GM12878 (cell line): ENCODE results near the gene PHF1. TPM values are rescaled to one million over a fixed set of nuclear protein-coding genes. Genes with fewer than 3 reads are reported as not detected.
A peak's percentile ranks its signal among the peaks of the same experiment; 100 is the strongest.

ENCODE experiments used
- CREM ChIP-seq: IDR thresholded peaks from 2 replicates; pipeline ENCODE4 v1.6.1; 2014; ENCODE audit warnings: antibody characterized with exemption, low read depth
- E4F1 ChIP-seq: fragments of 450-650 bp; IDR thresholded peaks from 2 replicates; pipeline ENCODE4 v1.6.1; 2018; ENCODE audit warnings: borderline replicate concordance, mild to moderate bottlenecking; ENCODE audit not compliant: partially characterized antibody
- ELK1 ChIP-seq: IDR thresholded peaks from 2 replicates; pipeline ENCODE4 v1.6.1; 2012; ENCODE audit warnings: low read depth, low read length, improper control_type of control experiment
- FOXK2 ChIP-seq: fragments of 450-650 bp; IDR thresholded peaks from 2 replicates; pipeline ENCODE4 v1.6.1; 2017; ENCODE audit warnings: mild to moderate bottlenecking, moderate library complexity
- JUNB ChIP-seq: IDR thresholded peaks from 2 replicates; pipeline ENCODE4 v1.6.1; 2016; ENCODE audit warnings: antibody characterized with exemption, mild to moderate bottlenecking
- KLF5 ChIP-seq: fragments of 450-650 bp; IDR thresholded peaks from 2 replicates; pipeline ENCODE4 v1.6.1; 2014; ENCODE audit warnings: mild to moderate bottlenecking; ENCODE audit not compliant: partially characterized antibody
- MLLT1 ChIP-seq: fragments of 450-650 bp; IDR thresholded peaks from 2 replicates; pipeline ENCODE4 v1.6.1; 2016; ENCODE audit warnings: mild to moderate bottlenecking
- MTA2 ChIP-seq: fragments of 450-650 bp; IDR thresholded peaks from 2 replicates; pipeline ENCODE4 v1.6.1; 2016; ENCODE audit warnings: low read depth, mild to moderate bottlenecking, moderate library complexity
- NFXL1 ChIP-seq: fragments of 450-650 bp; IDR thresholded peaks from 2 replicates; pipeline ENCODE4 v1.6.1; 2017; ENCODE audit warnings: antibody characterized with exemption, mild to moderate bottlenecking, borderline replicate concordance
- NR2C1 ChIP-seq: fragments of 450-650 bp; IDR thresholded peaks from 2 replicates; pipeline ENCODE4 v1.6.1; 2017; ENCODE audit warnings: antibody characterized with exemption, mild to moderate bottlenecking, moderate library complexity
- PBX3 ChIP-seq: IDR thresholded peaks from 2 replicates; pipeline ENCODE4 v1.6.1; 2011; ENCODE audit warnings: mild to moderate bottlenecking, low read depth, low read length, moderate library complexity; ENCODE audit not compliant: insufficient replicate concordance
- PML ChIP-seq: IDR thresholded peaks from 2 replicates; pipeline ENCODE4 v1.6.1; 2012; ENCODE audit warnings: low read length, inconsistent platforms
- POLR2AphosphoS2 ChIP-seq: IDR thresholded peaks from 2 replicates; pipeline ENCODE4 v1.6.1; 2011; ENCODE audit warnings: low read depth, mild to moderate bottlenecking, low read length, improper control_type of control experiment, moderate library complexity
- STAT1 ChIP-seq: fragments of 450-650 bp; conservative IDR thresholded peaks from 2 replicates; pipeline ENCODE4 v1.6.1; 2014; ENCODE audit warnings: antibody characterized with exemption, mild to moderate bottlenecking
- TAF1 ChIP-seq: IDR thresholded peaks from 2 replicates; pipeline ENCODE4 v1.6.1; 2011; ENCODE audit warnings: mild to moderate bottlenecking, low read depth, low read length, borderline replicate concordance
- USF2 ChIP-seq: IDR thresholded peaks from 2 replicates; pipeline ENCODE4 v1.6.1; 2011; ENCODE audit warnings: low read depth, low read length, improper control_type of control experiment, borderline replicate concordance
- ZBED1 ChIP-seq: IDR thresholded peaks from 2 replicates; pipeline ENCODE4 v1.6.1; 2016; ENCODE audit warnings: borderline replicate concordance
- ZNF207 ChIP-seq: fragments of 450-650 bp; IDR thresholded peaks from 2 replicates; pipeline ENCODE4 v1.6.1; 2014; ENCODE audit warnings: antibody characterized with exemption, mild to moderate bottlenecking, borderline replicate concordance
- ZNF217 ChIP-seq: fragments of 450-650 bp; IDR thresholded peaks from 2 replicates; pipeline ENCODE4 v1.6.1; 2017; ENCODE audit warnings: antibody characterized with exemption, mild to moderate bottlenecking
- polyA plus RNA-seq, 11 experiments: library from polyadenylated mRNA; depleted of rRNA in 4 of 11; unstranded in 6 of 11; stranded (reverse) in 5 of 11; fragments of >200 nt; fragmentation: Nextera tagmentation in 4 of 11; fragmentation: Illumina TruSeq in 1 of 11; extraction: Ambion mirVana in 4 of 11; extraction: Trizol in 1 of 11; gene quantifications; 1 replicate in 1 of 11; 2 replicates in 10 of 11; pipeline versions ENCODE4 v1.2.1 to v1.2.3, GENCODE V29; 2011 to 2016; ENCODE audit warnings: inconsistent platforms in 2 of 11, missing spikeins in 2 of 11, low read depth in 1 of 11
- total RNA-seq, 4 experiments: library from RNA; depleted of rRNA in 3 of 4; stranded (reverse); fragments of >200 nt in 3 of 4; fragmentation: Illumina TruSeq in 1 of 4; extraction: Trizol in 1 of 4; gene quantifications; 2 replicates each; pipeline versions ENCODE4 v1.2.1 to v1.2.3, GENCODE V29; 2013 to 2021

Gene PHF1
- total and polyA plus RNA-seq, 10 of the 15 experiments (the other 5 are each of a cell fraction or from before 2014, with no cell fraction given), result 1.3 to 17.8 (median 6.2) TPM

GRCh38 chr6:33425668-33426577, 15.1 kb downstream of the PHF1 start (continued):
- no peak for TF ChIP-seq PBX3
- no peak for TF ChIP-seq PML
- TF ChIP-seq MTA2, result no peak
- 0 out of 2 replicates have a peak, but pooled peaks have one; percentile 26 for TF ChIP-seq CREM
- TF ChIP-seq E4F1, result no peak
- no peak for TF ChIP-seq USF2
- TF ChIP-seq ZBED1, result no peak
- no peak for TF ChIP-seq JUNB
- no peak for TF ChIP-seq ZNF217
- TF ChIP-seq KLF5, result no peak
- no peak for TF ChIP-seq TAF1
- TF ChIP-seq ELK1, result no peak
- TF ChIP-seq POLR2AphosphoS2, result no peak
- TF ChIP-seq MLLT1, result no peak
- TF ChIP-seq STAT1, result no peak
- peak; percentile 25; the same call in 1 of the 2 replicates for TF ChIP-seq NR2C1
- no peak for TF ChIP-seq NFXL1
- TF ChIP-seq ZNF207, result no peak
- TF ChIP-seq FOXK2, result no peak
